DMS79 treated with DMSO at 0.1 percent for 48 hours (cell line): ENCODE results near the gene NOTCH3.
A peak's percentile ranks its signal among the peaks of the same experiment; 100 is the strongest.

ENCODE experiments used
- DNase-seq: peaks from one replicate; lab custom pipeline; 2025; lab: John Stamatoyannopoulos, UW

Gene NOTCH3

DNA sequence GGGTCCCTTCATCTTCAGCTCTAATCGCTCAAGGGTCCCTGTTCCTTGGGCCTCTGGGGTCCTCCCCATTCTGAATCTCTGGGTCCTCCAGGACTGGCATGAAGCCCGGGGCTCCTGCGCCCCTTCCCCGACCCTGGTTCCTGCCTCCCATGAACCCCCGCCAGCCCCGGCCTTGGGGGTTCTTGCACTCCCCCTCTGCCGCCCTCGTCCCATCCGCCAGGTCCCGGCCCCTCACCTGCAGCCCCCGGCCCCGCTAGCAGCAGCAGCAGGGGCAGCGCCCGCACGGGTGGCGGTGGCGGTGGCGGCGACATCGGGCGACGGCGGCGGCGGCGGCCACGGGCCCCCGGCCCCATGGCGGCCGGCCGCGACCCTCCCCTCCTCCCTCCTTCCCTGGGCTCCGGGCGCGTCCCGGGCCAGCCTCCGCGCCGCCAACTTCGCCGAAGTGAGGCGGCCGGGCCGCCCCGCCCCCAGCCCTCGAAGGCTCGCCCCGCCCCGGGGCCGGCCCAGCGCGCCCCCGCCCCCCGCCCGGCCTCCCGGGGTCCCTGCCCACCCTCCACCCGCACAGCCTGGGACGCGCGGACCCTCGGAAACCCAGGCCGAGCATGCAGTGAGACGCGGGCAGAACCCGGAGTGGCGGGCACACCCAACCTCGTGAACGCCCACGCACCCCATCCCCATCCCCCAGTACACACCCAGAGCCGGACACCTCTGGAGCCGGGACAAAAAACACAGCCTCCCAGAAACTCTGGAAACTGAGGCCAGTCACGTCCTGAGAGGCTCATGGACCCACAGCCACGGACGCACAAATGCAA is at the start of gene NOTCH3:
Gene NOTCH3, minus strand, starts transcription at position 443 of the 812 bp plus-strand sequence. Its CDS starts 90 bp downstream, at position 353.
- DNase-seq = no peak

GRCh38 chr19:15250640-15250993 is 49.8 kb upstream of the NOTCH3 start:
- no peak for DNase-seq

DNA sequence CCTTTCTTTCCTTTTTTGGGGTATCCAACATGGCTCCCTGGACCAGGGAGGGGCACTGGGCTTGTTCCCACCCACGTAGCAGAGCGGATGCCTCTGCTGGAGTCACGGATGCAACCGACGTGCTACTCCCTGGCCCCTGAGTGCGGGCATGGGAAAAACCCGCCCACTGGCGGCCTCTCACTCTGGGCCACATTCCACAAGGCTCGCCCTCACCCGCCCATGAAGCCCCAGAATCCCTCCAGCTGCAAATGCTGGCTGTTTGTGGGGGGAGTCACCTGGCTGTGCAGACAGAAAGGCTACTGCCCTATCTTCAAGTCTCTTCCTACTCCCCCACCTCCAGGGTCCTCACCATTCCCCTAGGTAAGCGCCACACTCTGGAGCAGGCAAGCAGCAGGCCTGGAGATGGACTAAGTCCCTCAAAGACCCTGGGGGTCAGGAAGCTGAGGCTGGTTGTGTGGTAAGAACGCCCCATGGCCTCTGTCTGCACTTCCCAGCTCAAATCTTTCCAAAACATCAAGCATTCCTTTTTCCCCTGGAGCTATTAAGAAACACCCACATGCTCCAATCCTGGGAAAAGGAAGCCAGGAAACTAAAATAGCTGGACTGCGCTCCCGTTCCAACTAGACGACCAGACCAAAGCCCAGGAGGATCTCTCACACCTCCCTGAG is 49.3 kb upstream of the NOTCH3 start:
- DNase-seq = no peak

DNA sequence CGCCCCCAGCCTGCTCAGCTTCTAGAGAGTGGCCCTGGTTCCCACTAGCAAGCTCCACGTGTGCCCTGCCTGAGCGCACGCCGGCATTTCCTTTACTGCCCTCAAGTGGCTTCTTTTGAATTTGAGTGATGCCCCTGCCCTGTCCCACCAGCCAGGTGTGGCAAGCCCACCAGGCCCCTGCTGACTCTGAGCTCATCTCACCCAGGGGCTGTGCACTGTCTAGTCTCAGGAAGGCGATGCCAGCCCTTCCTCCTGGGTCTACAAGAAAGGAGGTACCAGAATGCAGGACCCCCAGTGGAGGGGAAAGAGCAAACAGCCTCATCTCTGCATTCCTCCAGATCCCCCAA is 48.7 kb upstream of the NOTCH3 start:
- DNase-seq = no peak

- no peak for DNase-seq
Observed at GRCh38 chr19:15248648-15249527, 48.1 kb upstream of the NOTCH3 start.

DNA sequence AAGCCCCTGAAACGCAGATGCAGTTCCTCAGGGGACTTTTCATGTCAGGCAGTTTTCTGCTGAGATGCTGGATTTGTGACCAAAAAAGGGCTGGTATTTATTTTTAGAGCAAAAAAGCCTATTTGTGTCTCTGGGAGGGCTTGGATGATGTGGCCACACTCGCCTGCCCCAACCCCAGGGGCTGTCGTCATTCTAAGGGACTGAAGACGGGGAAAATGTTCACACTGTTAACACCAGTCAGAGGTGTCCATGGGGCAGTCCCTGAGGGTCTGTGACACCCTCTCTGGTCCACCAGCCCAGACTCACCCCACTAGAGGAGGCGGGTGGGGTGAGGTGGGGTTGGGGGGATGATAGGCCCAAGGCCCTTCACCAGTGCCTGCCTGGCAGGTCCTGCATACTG is 47.3 kb upstream of the NOTCH3 start:
- no peak for DNase-seq

- DNase-seq = no peak
Observed at GRCh38 chr19:15247107-15248014, 46.6 kb upstream of the NOTCH3 start.

GRCh38 chr19:15246198-15246481 is 45.3 kb upstream of the NOTCH3 start:
- no peak for DNase-seq

- DNase-seq = no peak
Observed at GRCh38 chr19:15245370-15246197, 44.8 kb upstream of the NOTCH3 start.

- DNase-seq = no peak
Observed at GRCh38 chr19:15244808-15245207, 44.0 kb upstream of the NOTCH3 start.

DNA sequence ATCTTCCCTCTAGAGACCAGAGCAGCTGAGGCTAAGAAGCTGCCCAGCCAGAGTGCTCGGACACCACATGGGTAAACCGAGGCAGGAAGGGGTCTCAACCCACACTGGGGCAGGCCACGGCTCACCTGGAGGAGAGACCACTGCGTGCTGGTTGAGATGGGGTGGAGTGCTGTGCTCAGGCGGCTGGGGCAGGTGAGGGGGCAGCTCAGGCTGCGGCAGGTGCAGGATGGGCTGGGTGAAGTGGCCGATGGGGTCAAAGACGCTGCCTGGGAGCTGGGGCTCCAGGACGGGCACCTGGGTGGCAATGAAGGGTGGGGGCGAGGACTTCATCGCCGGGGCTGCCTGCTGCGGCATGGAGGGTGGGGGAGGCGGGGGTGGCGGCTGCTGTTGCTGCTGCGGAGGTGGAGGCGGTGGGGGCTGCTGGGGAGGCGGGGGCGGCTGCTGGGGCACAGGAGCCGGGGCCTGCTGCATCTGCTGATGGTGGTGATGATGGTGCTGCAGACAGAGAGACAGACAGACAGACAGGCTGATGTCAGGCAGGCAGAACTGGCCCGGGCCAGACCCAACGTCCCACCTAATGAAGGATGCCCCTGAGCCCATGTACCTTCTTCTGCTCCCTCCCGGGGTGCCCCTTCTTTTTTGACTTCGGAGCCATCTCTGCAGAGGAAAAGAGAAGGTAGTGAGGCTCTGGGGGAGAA is 43.5 kb upstream of the NOTCH3 start:
- DNase-seq = no peak

GRCh38 chr19:15243236-15243957 is 42.6 kb upstream of the NOTCH3 start:
- no peak for DNase-seq

GRCh38 chr19:15241259-15241910 is 40.6 kb upstream of the NOTCH3 start:
- DNase-seq = peak; percentile 87

DNA sequence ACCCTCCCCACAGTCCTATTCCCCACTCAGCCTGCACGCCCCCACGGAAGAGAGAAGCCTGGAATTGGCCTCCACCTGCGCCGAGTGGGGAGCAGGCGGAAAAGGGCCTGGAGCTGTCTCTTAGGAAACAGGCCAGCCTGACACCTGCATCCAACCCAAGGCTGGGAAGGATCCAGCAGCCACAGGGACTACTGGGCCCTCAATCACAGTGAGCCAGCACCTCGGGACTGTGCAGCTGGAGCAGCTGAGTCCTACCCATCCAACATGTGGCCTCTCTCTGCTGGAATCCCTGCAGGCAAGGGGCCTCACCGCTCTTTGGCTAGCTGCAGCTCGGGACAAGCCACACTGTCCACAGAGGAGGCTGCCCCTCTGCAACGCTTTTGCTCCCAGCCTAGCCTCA is 39.7 kb upstream of the NOTCH3 start:
- no peak for DNase-seq

- no peak for DNase-seq
Observed at GRCh38 chr19:15239337-15239949, 38.6 kb upstream of the NOTCH3 start.

DNA sequence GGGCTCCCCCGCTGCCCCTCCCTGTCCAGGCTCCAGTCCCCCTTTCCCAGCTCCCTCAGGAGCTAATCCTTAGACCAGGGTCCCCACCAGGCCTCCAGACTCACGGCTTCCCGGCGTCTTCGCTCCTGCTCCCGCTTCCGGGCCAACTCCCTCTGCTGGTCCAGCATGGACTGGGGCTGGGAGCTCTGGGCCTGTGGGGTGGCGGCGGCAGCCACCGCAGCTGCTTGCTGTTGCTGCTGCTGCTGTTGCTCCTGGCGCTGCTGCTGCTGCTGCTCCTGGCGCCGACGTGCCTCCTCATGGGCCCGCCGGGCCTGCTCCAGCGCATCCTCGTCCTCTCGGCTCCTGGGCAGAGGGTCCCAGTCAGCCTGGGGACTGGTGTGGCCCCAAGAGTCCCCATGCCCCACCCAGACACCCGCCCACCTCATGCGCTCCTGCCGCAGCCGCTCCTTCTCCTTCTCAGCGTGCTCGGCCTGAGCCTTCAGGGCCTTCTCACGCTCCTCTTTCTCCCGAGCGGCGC is 37.9 kb upstream of the NOTCH3 start:
- no peak for DNase-seq

- DNase-seq = no peak
Observed at GRCh38 chr19:15237759-15238638, 37.2 kb upstream of the NOTCH3 start.
